ENCODE results near the gene TSC22D3. TPM values are rescaled to one million over a fixed set of nuclear protein-coding genes. Genes with fewer than 3 reads are reported as not detected.

TSC22D3 gene
- total and polyA plus RNA-seq, 2 donors (not counting 1 experiment from before 2014, with no cell fraction given), result 447 to 3,050 TPM

- H3K27ac Mint-ChIP-seq, result no peak overlapping the region
- no peaks in the 10 kb centered on the region for H3K27me3 Mint-ChIP-seq
- TF ChIP-seq EZH2 (IDR thresholded peaks at IDR 0.05; ENCODE audit: borderline replicate concordance, insufficient read depth, low read depth, low read length, poor library complexity, severe bottlenecking) (no peak), CTCF (IDR thresholded peaks at IDR 0.05) (no peak)
- no peak overlapping the region for H3K4me3 ChIP-seq (ENCODE audit: control extremely low read depth in 1 of 5, extremely low read depth in 1 of 5, insufficient read depth in 1 of 5, low read depth in 2 of 5, low read length in 4 of 5)
- no CpG with 5 or more reads among the region's 9 CpGs for WGBS (ENCODE audit: insufficient coverage)
- H4K20me1 ChIP-seq (ENCODE audit: control insufficient read depth, insufficient read depth, low read length, poor library complexity, severe bottlenecking), result no peaks in the 10 kb centered on the region
- no peaks in the 10 kb centered on the region for H3K79me2 ChIP-seq (ENCODE audit: control insufficient read depth, insufficient read depth, low read length)
- H3K4me1 Mint-ChIP-seq, result peaks cover 34% of the 10 kb centered on the region
- H3K9ac ChIP-seq (ENCODE audit: low read length), result no peak overlapping the region
- H3K27me3 ChIP-seq (replicated peaks in 1 of 4; ENCODE audit: control extremely low read depth in 1 of 4, control insufficient read depth in 3 of 4, insufficient read depth in 4 of 4, low read length in 3 of 4), result no peaks in the 10 kb centered on the region
- ATAC-seq (ENCODE audit: low read depth) (no peak), DNase-seq (no peak)
- no peaks in the 10 kb centered on the region for H3K9me3 ChIP-seq (ENCODE audit: control extremely low read depth in 1 of 3, control insufficient read depth in 2 of 3, insufficient read depth in 1 of 3, low read length in 2 of 3)
- H3K9me3 Mint-ChIP-seq (ENCODE audit: insufficient read depth), result no peaks in the 10 kb centered on the region
- H3K4me1 ChIP-seq (ENCODE audit: control insufficient read depth in 2 of 2, insufficient read depth in 2 of 2, low read length in 2 of 2), result peaks cover 24 to 29% of the 10 kb centered on the region in 2 donors
- H2AFZ ChIP-seq (ENCODE audit: insufficient read depth, low read depth, low read length, poor library complexity, severe bottlenecking), result no peak overlapping the region
- H3K27ac ChIP-seq (ENCODE audit: low read length in 2 of 2), result no peak overlapping the region
- H3K4me2 ChIP-seq (replicated peaks; ENCODE audit: low read depth, low read length, poor library complexity, severe bottlenecking), result no peak overlapping the region
- POLR2A ChIA-PET, result no interaction called here
- CTCF ChIA-PET, result interaction anchor here (1.2 to 1.4 kb wide), 2 partner anchors 10 to 32 kb away, joined by 4 to 5 read pairs; no protein-coding TSS in a partner anchor
- no peak overlapping the region for H3K4me3 Mint-ChIP-seq
- H3K36me3 ChIP-seq (replicated peaks in 1 of 2; ENCODE audit: control extremely low read depth in 1 of 2, control insufficient read depth in 1 of 2, extremely low read depth in 1 of 2, insufficient read depth in 2 of 2, low read length in 1 of 2), result no peaks in the 10 kb centered on the region
- intact Hi-C loops (cut with micrococcal nuclease), result no loop called here
Measured at GRCh38 chrX:107707866-107708265, 67.7 kb downstream of the TSC22D3 start.

DNA sequence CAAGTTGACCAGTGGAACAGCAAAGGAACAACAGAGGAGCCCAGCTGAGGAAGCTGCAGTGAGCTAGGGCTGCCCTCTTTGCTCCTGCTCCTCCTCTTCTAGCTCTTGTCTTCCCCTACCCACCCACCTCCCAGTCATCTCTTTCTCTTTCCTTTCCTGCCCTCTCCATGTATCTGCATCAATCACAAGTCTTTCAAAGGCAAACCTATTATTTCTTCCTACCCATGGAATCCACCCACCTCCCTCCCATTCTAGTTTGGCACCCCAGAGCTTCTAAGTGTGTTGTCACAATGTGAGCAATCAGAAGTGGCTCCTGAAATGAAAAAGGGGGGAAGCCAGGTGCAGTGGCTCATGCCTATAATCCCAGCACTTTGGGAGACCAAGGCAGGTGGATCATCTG is 69.3 kb downstream of the TSC22D3 start:
- no peak for ATAC-seq (ENCODE audit: low read depth)
- Mint-ChIP-seq H3K27me3 (no peaks in the 10 kb centered on the region), H3K9me3 (ENCODE audit: insufficient read depth) (no peaks in the 10 kb centered on the region), H3K4me1 (peaks cover 28% of the 10 kb centered on the region), H3K4me3 (no peak overlapping the region), H3K27ac (peak overlapping the region; percentile 26)
- Histone ChIP-seq H4K20me1 (ENCODE audit: control insufficient read depth, insufficient read depth, low read length, poor library complexity, severe bottlenecking) (no peaks in the 10 kb centered on the region), H3K4me2 (replicated peaks; ENCODE audit: low read depth, low read length, poor library complexity, severe bottlenecking) (no peak overlapping the region), H3K79me2 (ENCODE audit: control insufficient read depth, insufficient read depth, low read length) (no peaks in the 10 kb centered on the region), H3K27ac (ENCODE audit: low read length in 2 of 2) (no peak overlapping the region), H3K27me3 (replicated peaks in 1 of 4; ENCODE audit: control extremely low read depth in 1 of 4, control insufficient read depth in 3 of 4, insufficient read depth in 4 of 4, low read length in 3 of 4) (no peaks in the 10 kb centered on the region), H3K36me3 (replicated peaks in 1 of 2; ENCODE audit: control extremely low read depth in 1 of 2, control insufficient read depth in 1 of 2, extremely low read depth in 1 of 2, insufficient read depth in 2 of 2, low read length in 1 of 2) (no peaks in the 10 kb centered on the region), H3K4me3 (ENCODE audit: control extremely low read depth in 1 of 5, extremely low read depth in 1 of 5, insufficient read depth in 1 of 5, low read depth in 2 of 5, low read length in 4 of 5) (no peak overlapping the region), H3K9me3 (ENCODE audit: control extremely low read depth in 1 of 3, control insufficient read depth in 2 of 3, insufficient read depth in 1 of 3, low read length in 2 of 3) (no peaks in the 10 kb centered on the region), H3K9ac (ENCODE audit: low read length) (no peak overlapping the region), H3K4me1 (ENCODE audit: control insufficient read depth in 2 of 2, insufficient read depth in 2 of 2, low read length in 2 of 2) (peaks cover 21 to 25% of the 10 kb centered on the region in 2 donors), H2AFZ (ENCODE audit: insufficient read depth, low read depth, low read length, poor library complexity, severe bottlenecking) (no peak overlapping the region)
- ChIA-PET POLR2A (interaction anchor here (0.8 to 0.9 kb wide), 2 partner anchors 29 to 30 kb away, joined by 3 to 8 read pairs; no protein-coding TSS in a partner anchor), CTCF (no interaction called here)
- TF ChIP-seq CTCF (IDR thresholded peaks at IDR 0.05) (no peak), EZH2 (IDR thresholded peaks at IDR 0.05; ENCODE audit: borderline replicate concordance, insufficient read depth, low read depth, low read length, poor library complexity, severe bottlenecking) (no peak)
- DNase-seq, result no peak
- intact Hi-C loops (cut with micrococcal nuclease), result no loop called here
